Measurements from ENCODE around the gene MBTPS1. TPM values are rescaled to one million over a fixed set of nuclear protein-coding genes. Genes with fewer than 3 reads are reported as not detected.

MBTPS1 gene
- polyA plus RNA-seq, 1 donor from 2014 or later: 66.9 TPM

GRCh38 chr16:84093120-84093878 lies 23.4 kb downstream of the MBTPS1 start:
- no peaks in the 10 kb centered on the region for H3K27me3 ChIP-seq (ENCODE audit: insufficient read depth, low read depth, low read length)
- no peak overlapping the region for H3K9ac ChIP-seq (ENCODE audit: low read length)
- no peaks in the 10 kb centered on the region for H3K9me2 ChIP-seq (ENCODE audit: insufficient read depth, low read length)
- H2AFZ ChIP-seq (ENCODE audit: low read depth, low read length): no peak overlapping the region
- TF ChIP-seq TAF1 (IDR thresholded peaks at IDR 0.05; ENCODE audit: low read depth): no peak
- TF ChIP-seq POLR2AphosphoS5 (IDR thresholded peaks at IDR 0.05): no peak
- TF ChIP-seq, protein P1, sequence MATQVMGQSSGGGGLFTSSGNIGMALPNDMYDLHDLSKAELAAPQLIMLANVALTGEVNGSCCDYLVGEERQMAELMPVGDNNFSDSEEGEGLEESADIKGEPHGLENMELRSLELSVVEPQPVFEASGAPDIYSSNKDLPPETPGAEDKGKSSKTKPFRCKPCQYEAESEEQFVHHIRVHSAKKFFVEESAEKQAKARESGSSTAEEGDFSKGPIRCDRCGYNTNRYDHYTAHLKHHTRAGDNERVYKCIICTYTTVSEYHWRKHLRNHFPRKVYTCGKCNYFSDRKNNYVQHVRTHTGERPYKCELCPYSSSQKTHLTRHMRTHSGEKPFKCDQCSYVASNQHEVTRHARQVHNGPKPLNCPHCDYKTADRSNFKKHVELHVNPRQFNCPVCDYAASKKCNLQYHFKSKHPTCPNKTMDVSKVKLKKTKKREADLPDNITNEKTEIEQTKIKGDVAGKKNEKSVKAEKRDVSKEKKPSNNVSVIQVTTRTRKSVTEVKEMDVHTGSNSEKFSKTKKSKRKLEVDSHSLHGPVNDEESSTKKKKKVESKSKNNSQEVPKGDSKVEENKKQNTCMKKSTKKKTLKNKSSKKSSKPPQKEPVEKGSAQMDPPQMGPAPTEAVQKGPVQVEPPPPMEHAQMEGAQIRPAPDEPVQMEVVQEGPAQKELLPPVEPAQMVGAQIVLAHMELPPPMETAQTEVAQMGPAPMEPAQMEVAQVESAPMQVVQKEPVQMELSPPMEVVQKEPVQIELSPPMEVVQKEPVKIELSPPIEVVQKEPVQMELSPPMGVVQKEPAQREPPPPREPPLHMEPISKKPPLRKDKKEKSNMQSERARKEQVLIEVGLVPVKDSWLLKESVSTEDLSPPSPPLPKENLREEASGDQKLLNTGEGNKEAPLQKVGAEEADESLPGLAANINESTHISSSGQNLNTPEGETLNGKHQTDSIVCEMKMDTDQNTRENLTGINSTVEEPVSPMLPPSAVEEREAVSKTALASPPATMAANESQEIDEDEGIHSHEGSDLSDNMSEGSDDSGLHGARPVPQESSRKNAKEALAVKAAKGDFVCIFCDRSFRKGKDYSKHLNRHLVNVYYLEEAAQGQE (IDR thresholded peaks at IDR 0.05; ENCODE audit: borderline replicate concordance): no peak
- TF ChIP-seq EZH2 (IDR thresholded peaks at IDR 0.05; ENCODE audit: borderline replicate concordance, insufficient read depth, low read length, poor library complexity, severe bottlenecking): no peak
- TF ChIP-seq MXI1 (conservative IDR thresholded peaks at IDR 0.05; ENCODE audit: poor library complexity, severe bottlenecking): no peak
- no peak for TF ChIP-seq RAD21 (conservative IDR thresholded peaks at IDR 0.05)
- TF ChIP-seq EP300 (conservative IDR thresholded peaks at IDR 0.05; ENCODE audit: poor library complexity, severe bottlenecking): no peak
- no peak for TF ChIP-seq SMC3 (conservative IDR thresholded peaks at IDR 0.05; ENCODE audit: poor library complexity)
- TF ChIP-seq, protein P2, sequence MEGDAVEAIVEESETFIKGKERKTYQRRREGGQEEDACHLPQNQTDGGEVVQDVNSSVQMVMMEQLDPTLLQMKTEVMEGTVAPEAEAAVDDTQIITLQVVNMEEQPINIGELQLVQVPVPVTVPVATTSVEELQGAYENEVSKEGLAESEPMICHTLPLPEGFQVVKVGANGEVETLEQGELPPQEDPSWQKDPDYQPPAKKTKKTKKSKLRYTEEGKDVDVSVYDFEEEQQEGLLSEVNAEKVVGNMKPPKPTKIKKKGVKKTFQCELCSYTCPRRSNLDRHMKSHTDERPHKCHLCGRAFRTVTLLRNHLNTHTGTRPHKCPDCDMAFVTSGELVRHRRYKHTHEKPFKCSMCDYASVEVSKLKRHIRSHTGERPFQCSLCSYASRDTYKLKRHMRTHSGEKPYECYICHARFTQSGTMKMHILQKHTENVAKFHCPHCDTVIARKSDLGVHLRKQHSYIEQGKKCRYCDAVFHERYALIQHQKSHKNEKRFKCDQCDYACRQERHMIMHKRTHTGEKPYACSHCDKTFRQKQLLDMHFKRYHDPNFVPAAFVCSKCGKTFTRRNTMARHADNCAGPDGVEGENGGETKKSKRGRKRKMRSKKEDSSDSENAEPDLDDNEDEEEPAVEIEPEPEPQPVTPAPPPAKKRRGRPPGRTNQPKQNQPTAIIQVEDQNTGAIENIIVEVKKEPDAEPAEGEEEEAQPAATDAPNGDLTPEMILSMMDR (IDR thresholded peaks at IDR 0.05; ENCODE audit: poor library complexity, severe bottlenecking): no peak
- no peak overlapping the region for H3K4me3 ChIP-seq (ENCODE audit: low read length)
- H3K4me2 ChIP-seq (ENCODE audit: low read length): no peak overlapping the region
- H3K36me3 ChIP-seq (ENCODE audit: insufficient read depth, low read length): peaks cover 15% of the 10 kb centered on the region
- no peaks in the 10 kb centered on the region for H3F3A ChIP-seq (ENCODE audit: insufficient read depth, low read length, poor library complexity, severe bottlenecking)
- H3K27ac ChIP-seq (ENCODE audit: low read length): no peak overlapping the region
- no peaks in the 10 kb centered on the region for H4K20me1 ChIP-seq (ENCODE audit: insufficient read depth)
- no peaks in the 10 kb centered on the region for H3K79me2 ChIP-seq (replicated peaks; ENCODE audit: insufficient read depth, low read length)
- H3K9me3 ChIP-seq (ENCODE audit: low read length): no peaks in the 10 kb centered on the region

DNA sequence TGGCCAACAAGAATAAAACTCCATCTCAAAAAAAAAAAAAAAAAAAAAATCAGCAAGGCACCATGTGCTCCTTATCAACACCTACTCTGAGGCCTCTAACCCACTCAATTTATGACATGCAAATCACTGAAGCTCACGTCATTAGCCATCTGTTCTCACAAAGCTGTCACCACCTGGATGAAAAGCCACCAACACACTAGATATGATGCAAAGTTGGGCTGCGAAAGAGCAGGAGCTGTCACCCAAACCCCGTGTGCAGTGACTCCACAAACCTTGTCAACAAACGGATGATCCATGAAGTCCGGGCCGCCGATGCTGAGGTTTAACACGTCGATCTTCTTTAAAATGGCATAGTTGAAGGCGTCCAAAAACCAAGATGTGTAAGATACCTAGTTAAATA lies 25.3 kb downstream of the MBTPS1 start:
- Histone ChIP-seq H3K79me2 (replicated peaks; ENCODE audit: insufficient read depth, low read length) (no peaks in the 10 kb centered on the region), H3K27ac (ENCODE audit: low read length) (no peak overlapping the region), H3F3A (ENCODE audit: insufficient read depth, low read length, poor library complexity, severe bottlenecking) (no peaks in the 10 kb centered on the region), H3K27me3 (ENCODE audit: insufficient read depth, low read depth, low read length) (no peaks in the 10 kb centered on the region), H3K4me3 (ENCODE audit: low read length) (no peak overlapping the region), H4K20me1 (ENCODE audit: insufficient read depth) (no peaks in the 10 kb centered on the region), H3K9me2 (ENCODE audit: insufficient read depth, low read length) (no peaks in the 10 kb centered on the region), H3K36me3 (ENCODE audit: insufficient read depth, low read length) (peaks cover 6% of the 10 kb centered on the region), H3K9ac (ENCODE audit: low read length) (no peak overlapping the region), H2AFZ (ENCODE audit: low read depth, low read length) (no peak overlapping the region), H3K4me2 (ENCODE audit: low read length) (no peak overlapping the region), H3K9me3 (ENCODE audit: low read length) (no peaks in the 10 kb centered on the region)
- TF ChIP-seq EZH2 (IDR thresholded peaks at IDR 0.05; ENCODE audit: borderline replicate concordance, insufficient read depth, low read length, poor library complexity, severe bottlenecking) (no peak), POLR2AphosphoS5 (IDR thresholded peaks at IDR 0.05) (no peak), RAD21 (conservative IDR thresholded peaks at IDR 0.05) (no peak), EP300 (conservative IDR thresholded peaks at IDR 0.05; ENCODE audit: poor library complexity, severe bottlenecking) (no peak), TAF1 (IDR thresholded peaks at IDR 0.05; ENCODE audit: low read depth) (no peak), SMC3 (conservative IDR thresholded peaks at IDR 0.05; ENCODE audit: poor library complexity) (no peak), MXI1 (conservative IDR thresholded peaks at IDR 0.05; ENCODE audit: poor library complexity, severe bottlenecking) (no peak)
- TF ChIP-seq, protein P2 (IDR thresholded peaks at IDR 0.05; ENCODE audit: poor library complexity, severe bottlenecking): no peak
- TF ChIP-seq, protein P1 (IDR thresholded peaks at IDR 0.05; ENCODE audit: borderline replicate concordance): no peak

Data from neural cell (in vitro differentiated cells).